Muscle of arm (tissue), 14 donors: ENCODE measurements around the gene RFPL4AL1. TPM values are rescaled to one million over a fixed set of nuclear protein-coding genes. Genes with fewer than 3 reads are reported as not detected.
"Not testable (repeated sequence)": the region's sequence is repeated elsewhere in the genome, so short reads cannot be mapped to it uniquely, and the experiment has no call there.

Experiments used
- DNase-seq: peaks from one replicate; pipeline ENCODE4 v3.0.0-alpha.2; 2013
- long read RNA-seq, 11 donors: transcript quantifications; one replicate each; lab custom pipeline, GENCODE V29; 2026
- polyA plus RNA-seq, 12 donors: library from polyadenylated mRNA; unstranded; fragments of 120-200 nt; gene quantifications; one replicate each; pipeline ENCODE4 v1.2.1, GENCODE V29; 2013; ENCODE audit not compliant: insufficient read length in 12 of 12

The RFPL4AL1 gene
- polyA plus RNA-seq, result 1 to 10 TPM in 3 of 12 donors, under 1 TPM in 2, not detected in 7; 0.41 to 1.5 (median 1.3) TPM
- long read RNA-seq, donor 1, result 0 reads
- long read RNA-seq, donor 2, partial matches to known transcripts, result 0 of 1 reads
- long read RNA-seq, donor 2, other reads (novel, unspliced or antisense), result 0 of 1 reads
- long read RNA-seq, donor 3, result 0 reads
- long read RNA-seq, donor 4, result 0 reads
- long read RNA-seq, donor 5, partial matches to known transcripts, result 0 of 1 reads
- long read RNA-seq, donor 5, other reads (novel, unspliced or antisense), result 0 of 1 reads
- long read RNA-seq, donor 6, result 0 reads
- long read RNA-seq, donor 7, result 0 reads
- long read RNA-seq, donor 8, result 0 reads
- long read RNA-seq, donor 9, result 0 reads
- long read RNA-seq, donor 10, result 0 reads
- long read RNA-seq, donor 11, partial matches to known transcripts, result 0 of 1 reads
- long read RNA-seq, donor 11, other reads (novel, unspliced or antisense), result 0 of 1 reads

- DNase-seq, result not testable (repeated sequence)
Observed at GRCh38 chr19:55768818-55769217, at the start of gene RFPL4AL1. Gene RFPL4AL1, plus strand, starts transcription at chr19:55769118. Its CDS starts 2,687 bp downstream, at chr19:55771805.

GRCh38 chr19:55720214-55720746 lies 48.6 kb upstream of the RFPL4AL1 start:
- no peak for DNase-seq

GRCh38 chr19:55720801-55721200 lies 48.1 kb upstream of the RFPL4AL1 start:
- no peak for DNase-seq

DNA sequence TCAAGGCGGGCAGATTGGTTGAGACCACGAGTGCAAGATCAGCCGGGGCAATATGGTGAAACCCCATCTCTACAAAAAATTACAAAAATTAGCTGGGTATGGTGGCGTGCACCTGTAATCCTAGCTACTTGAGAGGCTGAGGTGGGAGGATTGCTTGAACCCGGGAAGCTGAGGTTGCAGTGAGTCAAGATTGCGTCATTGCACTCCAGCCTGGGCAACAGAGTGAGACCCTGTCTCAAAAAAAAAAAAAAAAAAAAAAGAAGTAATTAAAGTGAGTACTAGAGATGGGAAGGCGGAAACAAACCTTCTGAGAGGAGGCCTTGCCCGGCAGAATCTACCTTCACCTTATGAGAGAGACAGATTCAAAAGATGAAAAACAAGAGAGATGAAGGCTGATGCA lies 45.4 kb upstream of the RFPL4AL1 start:
- no peak for DNase-seq

GRCh38 chr19:55730378-55730777 lies 38.5 kb upstream of the RFPL4AL1 start:
- not testable (repeated sequence) for DNase-seq

- DNase-seq, result no peak
Observed at GRCh38 chr19:55738302-55738701, 30.6 kb upstream of the RFPL4AL1 start, which contains the start of gene NLRP9. Gene NLRP9, minus strand, starts transcription at chr19:55738402. Its CDS starts 28 bp downstream, at chr19:55738374.

DNA sequence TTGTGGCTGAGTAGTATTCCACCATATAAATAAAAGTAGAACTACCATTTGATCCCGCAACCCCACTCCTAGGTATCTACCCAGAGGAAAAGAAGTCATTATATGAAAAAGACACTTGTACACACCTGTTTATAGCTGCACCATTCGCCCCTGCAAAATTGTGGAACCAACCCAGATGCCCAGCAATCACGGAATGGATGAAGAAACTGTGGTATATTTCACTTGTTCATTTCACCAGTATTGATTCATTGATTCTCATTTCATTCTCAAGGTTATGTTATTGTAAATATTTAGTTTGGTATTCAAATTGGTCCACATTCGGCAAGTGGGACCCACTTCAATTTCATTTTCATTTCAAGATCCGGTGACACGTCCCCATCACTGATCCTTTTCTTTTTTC lies 18.2 kb upstream of the RFPL4AL1 start:
- no peak for DNase-seq

DNA sequence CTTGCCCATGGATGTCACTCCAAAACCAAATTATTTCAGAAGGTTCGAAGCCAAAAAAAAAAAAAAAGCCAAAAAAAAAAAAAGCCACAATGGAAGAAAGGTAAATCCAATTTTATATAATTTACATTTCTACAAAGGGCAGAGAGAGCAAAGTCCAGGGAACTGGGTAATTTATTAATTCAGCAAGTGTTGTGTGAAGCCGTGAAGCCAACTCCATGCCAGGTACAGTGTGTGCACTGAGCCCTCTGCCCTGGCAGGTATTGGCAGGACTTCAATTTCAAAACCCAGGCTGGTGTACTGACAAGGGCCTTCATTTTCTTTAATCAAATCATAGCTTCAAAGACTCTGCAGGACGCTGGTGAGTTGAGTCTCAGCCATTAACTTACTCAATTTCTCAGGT lies 15.5 kb upstream of the RFPL4AL1 start:
- no peak for DNase-seq

GRCh38 chr19:55756808-55757207 lies 12.1 kb upstream of the RFPL4AL1 start:
- DNase-seq, result not testable (repeated sequence)

DNA sequence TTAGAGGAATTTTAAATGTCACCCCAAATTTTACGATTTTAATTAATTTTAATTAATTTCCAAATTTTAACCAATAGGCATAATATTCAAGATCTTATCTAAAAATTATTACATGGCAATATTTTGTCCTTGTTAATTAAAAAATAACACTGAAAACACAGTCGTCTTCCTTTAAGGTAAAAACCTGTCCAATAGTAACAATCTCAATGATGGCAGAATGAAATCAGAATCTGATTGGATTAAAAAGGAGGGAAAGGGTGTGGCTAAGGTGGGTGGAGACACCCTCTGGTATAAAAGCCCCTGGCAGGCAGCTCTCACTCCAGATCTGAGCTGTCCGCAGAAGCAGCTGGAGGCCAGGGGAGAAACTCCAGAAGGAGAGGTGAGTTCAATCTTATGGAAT lies 10.1 kb upstream of the RFPL4AL1 start, which contains the start of gene RFPL4A:
RFPL4A (plus strand) TSS at position 301 of the 400 bp plus-strand sequence. CDS start 2,704 bp downstream, outside the sequence.
- DNase-seq, result not testable (repeated sequence)

DNA sequence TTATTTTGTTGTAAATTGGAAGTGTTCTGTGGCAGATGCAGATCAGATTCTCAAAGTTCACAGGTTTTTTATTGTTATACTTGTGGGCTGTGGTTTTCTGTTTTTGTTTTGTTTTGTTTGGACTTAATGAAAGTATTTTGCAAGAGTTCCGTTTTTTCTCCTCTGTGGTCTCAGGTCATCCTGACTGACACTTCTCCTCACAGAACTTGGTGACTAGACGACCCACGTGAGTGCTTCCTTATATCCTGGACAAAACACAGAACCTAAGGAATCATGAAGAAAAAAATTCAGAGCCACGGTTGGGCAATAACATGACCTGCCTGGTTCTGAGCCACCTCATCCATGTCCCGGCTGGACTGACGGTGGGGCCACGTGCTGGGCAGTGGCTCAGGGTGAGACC lies 2.5 kb upstream of the RFPL4AL1 start:
- DNase-seq, result no peak

DNA sequence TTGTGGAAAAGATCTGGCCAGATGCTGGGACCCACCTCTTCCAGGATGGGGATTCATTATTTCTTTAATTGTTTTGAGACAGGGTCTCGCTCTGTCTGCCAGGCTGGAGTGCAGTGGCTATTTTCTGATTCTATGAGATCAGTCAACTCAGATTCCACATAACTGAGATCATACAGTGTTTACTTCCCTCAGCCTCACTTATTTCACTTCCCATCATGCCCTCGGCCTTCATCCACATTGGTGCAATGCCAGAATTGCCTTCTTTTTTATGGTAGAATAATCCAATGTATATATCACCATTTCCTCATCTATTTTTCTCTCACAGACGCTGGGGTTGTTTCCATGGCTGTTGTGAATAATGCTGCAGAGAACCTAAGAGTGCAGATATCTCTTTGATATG lies 714 bp downstream of the RFPL4AL1 start:
- DNase-seq, result not testable (repeated sequence)

- DNase-seq, result no peak
Observed at GRCh38 chr19:55777528-55777927, 8.6 kb downstream of the RFPL4AL1 start.

GRCh38 chr19:55778331-55778730 lies 9.4 kb downstream of the RFPL4AL1 start:
- no peak for DNase-seq

GRCh38 chr19:55781112-55781511 lies 12.2 kb downstream of the RFPL4AL1 start:
- no peak for DNase-seq

DNA sequence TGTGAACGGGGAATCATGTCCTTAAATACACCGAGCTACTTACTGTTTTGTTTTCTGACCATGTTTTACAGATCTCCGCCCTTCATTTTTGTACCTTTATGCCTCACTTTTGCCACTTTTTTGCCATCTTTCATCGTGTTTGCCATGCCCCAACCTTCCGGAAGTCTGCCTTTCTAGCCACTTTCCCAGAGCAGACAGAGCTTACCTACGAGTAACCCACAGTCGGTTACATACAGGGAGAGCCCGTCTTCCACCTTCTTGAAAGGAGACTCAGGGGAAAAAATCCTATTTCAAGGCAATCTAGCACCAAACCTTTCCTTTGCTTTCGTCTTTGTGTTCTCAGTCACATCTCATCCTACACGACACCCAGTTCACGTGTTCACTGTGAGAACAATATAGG lies 26.1 kb downstream of the RFPL4AL1 start:
- no peak for DNase-seq

DNA sequence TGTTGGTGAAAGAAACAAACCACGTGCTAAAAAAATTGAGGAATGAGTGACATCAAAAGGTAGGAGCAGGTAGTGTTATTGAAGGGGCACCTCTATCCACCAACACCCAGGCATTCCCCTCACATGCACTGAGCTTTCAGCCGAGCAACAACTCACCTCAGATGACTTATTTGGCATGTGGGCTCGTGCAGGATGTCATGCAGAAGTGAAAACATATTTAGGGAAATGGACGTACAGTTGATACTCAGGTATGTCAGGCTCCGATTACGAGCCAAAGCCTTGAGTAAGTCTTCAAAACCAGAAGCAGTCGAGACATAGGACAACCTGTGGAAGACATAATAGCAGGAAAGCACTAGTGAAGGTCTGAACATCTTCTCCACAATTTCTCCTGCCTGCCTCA lies 32.5 kb downstream of the RFPL4AL1 start:
- DNase-seq, result no peak

- no peak for DNase-seq
Observed at GRCh38 chr19:55802281-55802680, 33.4 kb downstream of the RFPL4AL1 start.

DNA sequence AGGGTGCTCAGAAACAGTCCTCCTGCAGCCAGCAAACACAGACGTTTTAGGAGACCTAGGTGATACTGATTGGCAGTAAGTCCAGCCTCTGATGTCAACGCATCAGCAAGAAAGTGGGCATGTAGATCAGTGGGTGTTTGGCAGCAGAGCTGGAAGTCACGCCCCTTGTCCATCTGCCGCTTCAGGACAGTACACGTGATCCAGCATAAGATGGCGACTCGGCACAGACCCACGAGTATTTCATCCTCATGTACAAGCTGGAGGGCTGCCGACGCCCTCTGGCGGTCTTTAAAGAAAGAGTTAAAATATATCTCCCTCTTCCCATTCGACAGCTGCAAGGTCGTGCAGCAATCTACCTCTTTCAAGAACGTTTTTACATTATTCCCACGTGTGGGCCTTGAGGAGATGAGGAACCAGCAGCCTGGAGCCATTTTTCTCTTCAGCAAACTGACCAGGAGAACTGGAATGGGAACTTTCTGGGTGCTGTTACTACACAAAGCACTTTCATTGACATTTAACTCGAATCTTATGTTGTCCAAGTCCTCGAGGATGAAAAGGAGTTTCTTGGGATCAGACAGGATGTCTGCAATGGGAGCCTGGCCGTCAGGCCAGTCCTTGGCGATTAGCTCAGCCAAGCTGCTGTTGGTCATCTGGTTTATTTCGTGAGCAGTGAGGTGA lies 40.6 kb downstream of the RFPL4AL1 start:
- peak; percentile 2 for DNase-seq

DNA sequence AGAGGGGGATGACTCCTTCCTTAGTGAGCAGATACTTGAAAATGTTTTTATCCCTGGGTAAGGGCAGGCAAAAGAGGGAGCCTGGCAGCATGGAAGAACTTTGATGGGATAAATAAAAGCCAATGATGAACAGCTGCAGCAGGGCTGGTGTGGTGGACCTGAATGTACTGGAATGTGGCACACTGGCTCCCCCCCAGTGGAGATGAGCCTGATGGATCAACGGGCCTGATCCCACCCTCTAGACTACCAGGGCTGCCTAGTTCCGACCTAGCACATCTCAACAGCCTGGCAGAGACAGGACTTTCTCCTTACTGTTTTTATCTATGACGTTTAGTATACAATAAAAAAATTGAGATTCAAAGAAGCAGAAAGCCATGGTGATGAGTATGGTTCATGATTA lies 42.4 kb downstream of the RFPL4AL1 start:
- no peak for DNase-seq

DNA sequence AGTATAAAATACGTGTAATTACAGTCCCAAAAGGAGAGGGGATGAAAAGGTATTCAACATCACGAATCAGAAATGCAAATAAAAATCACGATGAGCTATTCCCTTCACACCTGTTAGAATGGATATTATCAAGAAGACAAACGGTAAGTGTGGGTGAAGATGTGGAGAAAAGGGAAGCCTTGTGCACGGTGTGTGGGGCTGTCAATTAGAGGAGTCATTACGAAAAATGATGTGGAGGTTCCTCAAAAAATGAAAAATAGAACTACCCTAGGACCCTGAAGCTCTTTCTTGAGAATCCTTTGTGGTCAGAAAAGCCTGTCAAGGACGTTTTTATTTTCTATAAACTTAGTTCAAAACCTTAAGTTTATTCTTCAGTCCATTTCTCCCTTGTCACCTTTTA lies 43.5 kb downstream of the RFPL4AL1 start:
- DNase-seq, result no peak

DNA sequence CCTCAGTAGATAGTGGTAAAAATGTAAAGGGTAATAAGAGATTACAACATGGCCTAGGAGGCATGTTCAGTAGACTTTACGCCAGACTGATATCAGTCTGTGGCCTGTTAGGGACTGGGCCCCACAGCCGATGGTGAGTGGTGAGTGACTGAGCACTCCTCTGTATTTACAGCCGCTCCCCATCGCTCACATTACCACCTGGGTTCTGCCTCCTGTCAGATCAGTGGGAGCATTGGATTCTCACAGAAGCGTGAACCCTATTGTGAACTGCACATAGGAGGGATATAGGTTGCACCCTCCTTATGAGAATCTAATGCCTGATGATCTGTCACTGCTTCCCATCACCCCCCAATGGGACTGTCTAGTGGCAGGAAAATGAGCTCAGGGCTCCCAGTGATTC lies 45.0 kb downstream of the RFPL4AL1 start:
- DNase-seq, result no peak

- DNase-seq, result no peak
Observed at GRCh38 chr19:55820037-55820436, 51.1 kb downstream of the RFPL4AL1 start.
